ENCODE data around the gene TRIM63. TPM values are rescaled to one million over a fixed set of nuclear protein-coding genes. Genes with fewer than 3 reads are reported as not detected.

The TRIM63 gene
- total RNA-seq, 1 donor from 2014 or later, result not detected

GRCh38 chr1:26090893-26091292 lies 23.5 kb upstream of the TRIM63 start:
- Histone ChIP-seq H3K4me3 (ENCODE audit: low read depth, low read length) (no peak overlapping the region), H3K27me3 (ENCODE audit: control insufficient read depth, insufficient read depth, low read length) (no peaks in the 10 kb centered on the region), H3K36me3 (ENCODE audit: control insufficient read depth, insufficient read depth, low read length) (no peaks in the 10 kb centered on the region)
- TF ChIP-seq, protein P1, sequence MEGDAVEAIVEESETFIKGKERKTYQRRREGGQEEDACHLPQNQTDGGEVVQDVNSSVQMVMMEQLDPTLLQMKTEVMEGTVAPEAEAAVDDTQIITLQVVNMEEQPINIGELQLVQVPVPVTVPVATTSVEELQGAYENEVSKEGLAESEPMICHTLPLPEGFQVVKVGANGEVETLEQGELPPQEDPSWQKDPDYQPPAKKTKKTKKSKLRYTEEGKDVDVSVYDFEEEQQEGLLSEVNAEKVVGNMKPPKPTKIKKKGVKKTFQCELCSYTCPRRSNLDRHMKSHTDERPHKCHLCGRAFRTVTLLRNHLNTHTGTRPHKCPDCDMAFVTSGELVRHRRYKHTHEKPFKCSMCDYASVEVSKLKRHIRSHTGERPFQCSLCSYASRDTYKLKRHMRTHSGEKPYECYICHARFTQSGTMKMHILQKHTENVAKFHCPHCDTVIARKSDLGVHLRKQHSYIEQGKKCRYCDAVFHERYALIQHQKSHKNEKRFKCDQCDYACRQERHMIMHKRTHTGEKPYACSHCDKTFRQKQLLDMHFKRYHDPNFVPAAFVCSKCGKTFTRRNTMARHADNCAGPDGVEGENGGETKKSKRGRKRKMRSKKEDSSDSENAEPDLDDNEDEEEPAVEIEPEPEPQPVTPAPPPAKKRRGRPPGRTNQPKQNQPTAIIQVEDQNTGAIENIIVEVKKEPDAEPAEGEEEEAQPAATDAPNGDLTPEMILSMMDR (IDR thresholded peaks at IDR 0.05; ENCODE audit: insufficient read depth, low read length, severe bottlenecking), result no peak
- DNase-seq (ENCODE audit: low read depth), result no peak
- FAIRE-seq, result no peak

DNA sequence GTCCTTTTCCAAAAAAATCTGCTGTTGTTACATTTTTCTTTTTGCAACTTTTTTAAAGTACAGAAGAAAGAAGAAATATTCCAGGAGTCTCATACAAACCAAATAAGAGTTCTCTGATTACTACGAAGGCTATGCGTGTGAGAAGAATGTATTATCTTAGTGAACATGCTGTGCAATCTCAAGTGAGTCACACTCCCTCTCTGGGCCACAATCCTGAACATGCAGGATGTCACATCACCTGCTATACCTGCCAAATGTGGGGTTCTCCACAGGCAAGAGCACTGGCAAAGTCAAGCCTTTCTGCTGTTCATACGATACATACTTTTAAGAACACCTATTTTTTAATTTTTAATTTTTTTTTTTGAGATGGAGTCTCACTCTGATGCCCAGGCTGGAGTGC lies 21.7 kb upstream of the TRIM63 start:
- TF ChIP-seq, protein P1 (IDR thresholded peaks at IDR 0.05; ENCODE audit: insufficient read depth, low read length, severe bottlenecking), result no peak
- DNase-seq (ENCODE audit: low read depth) (no peak), FAIRE-seq (no peak)
- peaks cover under 1% of the 10 kb centered on the region for H3K27me3 ChIP-seq (ENCODE audit: control insufficient read depth, insufficient read depth, low read length)
- no peak overlapping the region for H3K4me3 ChIP-seq (ENCODE audit: low read depth, low read length)
- no peaks in the 10 kb centered on the region for H3K36me3 ChIP-seq (ENCODE audit: control insufficient read depth, insufficient read depth, low read length)

- TF ChIP-seq, protein P1 (IDR thresholded peaks at IDR 0.05; ENCODE audit: insufficient read depth, low read length, severe bottlenecking), result no peak
- FAIRE-seq (no peak), DNase-seq (ENCODE audit: low read depth) (no peak)
- no peak overlapping the region for H3K4me3 ChIP-seq (ENCODE audit: low read depth, low read length)
- no peaks in the 10 kb centered on the region for H3K36me3 ChIP-seq (ENCODE audit: control insufficient read depth, insufficient read depth, low read length)
- H3K27me3 ChIP-seq (ENCODE audit: control insufficient read depth, insufficient read depth, low read length), result peaks cover 2% of the 10 kb centered on the region
Observed at GRCh38 chr1:26084844-26085243, 17.4 kb upstream of the TRIM63 start.

GRCh38 chr1:26084091-26084561 lies 16.7 kb upstream of the TRIM63 start:
- no peak for FAIRE-seq
- H3K27me3 ChIP-seq (ENCODE audit: control insufficient read depth, insufficient read depth, low read length), result peaks cover 2% of the 10 kb centered on the region
- TF ChIP-seq, protein P1 (IDR thresholded peaks at IDR 0.05; ENCODE audit: insufficient read depth, low read length, severe bottlenecking), result no peak
- DNase-seq (ENCODE audit: low read depth), result no peak
- no peaks in the 10 kb centered on the region for H3K36me3 ChIP-seq (ENCODE audit: control insufficient read depth, insufficient read depth, low read length)
- no peak overlapping the region for H3K4me3 ChIP-seq (ENCODE audit: low read depth, low read length)

GRCh38 chr1:26083208-26083607 lies 15.8 kb upstream of the TRIM63 start:
- TF ChIP-seq, protein P1 (IDR thresholded peaks at IDR 0.05; ENCODE audit: insufficient read depth, low read length, severe bottlenecking), result no peak
- DNase-seq (ENCODE audit: low read depth), result no peak
- Histone ChIP-seq H3K4me3 (ENCODE audit: low read depth, low read length) (no peak overlapping the region), H3K27me3 (ENCODE audit: control insufficient read depth, insufficient read depth, low read length) (peaks cover 2% of the 10 kb centered on the region), H3K36me3 (ENCODE audit: control insufficient read depth, insufficient read depth, low read length) (no peaks in the 10 kb centered on the region)
- no peak for FAIRE-seq

GRCh38 chr1:26082020-26082350 lies 14.6 kb upstream of the TRIM63 start:
- FAIRE-seq (no peak), DNase-seq (ENCODE audit: low read depth) (no peak)
- Histone ChIP-seq H3K27me3 (ENCODE audit: control insufficient read depth, insufficient read depth, low read length) (peaks cover 2% of the 10 kb centered on the region), H3K36me3 (ENCODE audit: control insufficient read depth, insufficient read depth, low read length) (no peaks in the 10 kb centered on the region), H3K4me3 (ENCODE audit: low read depth, low read length) (no peak overlapping the region)
- TF ChIP-seq, protein P1 (IDR thresholded peaks at IDR 0.05; ENCODE audit: insufficient read depth, low read length, severe bottlenecking), result no peak
